ENCODE data around the gene DIAPH1. TPM values are rescaled to one million over a fixed set of nuclear protein-coding genes. Genes with fewer than 3 reads are reported as not detected.

DIAPH1 gene
- total RNA-seq: 100 to 1,000 TPM; 213 to 218 TPM

DNA sequence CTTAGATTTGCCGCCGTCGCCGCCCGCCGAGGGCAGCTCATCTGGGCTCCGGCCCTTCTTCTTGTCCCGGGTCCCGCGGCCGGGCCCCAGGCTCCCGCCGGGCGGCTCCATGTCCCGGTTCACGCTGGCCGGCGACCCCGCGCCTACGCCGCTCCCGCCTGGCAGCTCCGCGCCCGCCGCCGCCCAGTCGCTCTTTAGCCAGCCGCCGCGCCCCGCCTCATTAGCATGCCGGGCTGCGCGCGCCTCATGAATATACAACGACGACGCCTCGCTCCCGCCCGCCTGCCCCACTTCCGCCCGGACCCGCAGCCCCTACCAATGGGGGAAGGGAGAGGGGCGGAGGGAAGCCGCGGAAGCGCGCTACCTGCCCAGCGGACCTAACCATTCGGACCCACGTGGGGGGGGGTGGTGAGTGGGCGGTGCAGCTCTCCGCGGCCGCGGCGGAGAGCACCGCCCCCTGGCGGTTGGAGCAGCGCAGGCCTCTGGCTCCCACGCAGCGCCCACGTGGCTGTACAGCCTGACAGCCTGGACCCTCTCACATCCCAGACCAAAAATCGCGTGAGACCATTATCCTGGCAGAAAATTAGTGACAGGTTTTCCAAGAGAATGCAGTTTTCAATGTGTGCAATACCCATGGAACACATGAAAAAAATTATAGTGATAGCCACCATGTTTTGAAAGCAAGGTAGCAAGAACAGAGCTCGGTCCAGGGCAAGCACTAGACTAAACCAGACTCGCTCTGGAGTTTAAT, at the start of gene DIAPH1:
Gene DIAPH1, minus strand, starts transcription at position 197 of the 751 bp plus-strand sequence. Its CDS starts 86 bp downstream, at position 111.
- ChIA-PET CTCF (interaction anchor here (0.7 to 5.3 kb wide), 20 partner anchors 10 to 95 kb away, joined by 3 to 122 read pairs (median 5); partner anchors contain the start of genes FCHSD1, HDAC3 and RELL2), POLR2A (interaction anchor here (0.6 to 4.3 kb wide), 8 partner anchors 11 to 430 kb away, joined by 3 to 34 read pairs (median 4); partner anchors contain the start of genes HDAC3 and RELL2)

DNA sequence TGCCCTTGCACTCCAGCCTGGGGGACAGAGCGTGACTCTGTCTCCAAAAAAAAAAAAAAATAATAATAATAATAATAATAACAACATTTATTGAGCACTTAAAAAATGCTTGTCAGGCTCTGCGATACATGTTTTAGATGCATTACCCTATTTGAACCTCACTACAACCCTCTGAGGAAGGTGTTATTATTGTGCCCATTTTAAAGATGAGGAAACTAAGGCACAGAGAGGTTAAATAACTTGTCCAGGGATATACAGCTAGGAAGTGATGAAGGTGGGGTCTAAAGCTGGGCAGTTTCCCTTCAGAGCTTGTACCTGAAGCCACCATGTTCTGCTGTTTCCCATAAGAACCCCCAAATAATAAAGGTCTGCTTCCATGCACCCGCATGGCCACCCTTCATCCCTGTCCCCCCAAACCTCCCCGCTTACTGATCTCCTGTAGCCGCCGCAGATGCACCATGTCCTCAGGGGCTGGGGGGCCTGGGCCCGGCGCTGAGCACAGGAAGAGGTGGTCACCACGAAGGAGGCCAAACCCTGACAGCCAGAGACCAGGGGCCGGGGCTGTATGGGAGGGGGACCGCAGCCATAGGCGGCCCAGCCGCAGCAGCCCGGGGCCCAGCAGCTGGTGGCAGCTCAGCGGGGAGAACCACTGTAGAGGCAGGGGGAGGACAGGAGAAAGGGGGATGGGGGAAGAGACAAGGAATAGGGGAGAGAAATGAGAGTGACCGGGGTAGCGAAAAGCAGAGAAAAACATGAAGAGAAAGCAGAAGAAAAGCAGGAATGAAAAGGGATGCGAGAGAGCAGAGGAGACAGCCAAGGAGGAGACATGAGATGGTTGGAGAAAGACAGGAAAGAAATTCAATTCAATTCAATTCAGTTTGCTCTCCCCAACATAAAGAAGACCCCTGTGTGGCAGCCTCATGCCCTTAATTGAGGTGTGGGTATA, 47.5 kb upstream of the DIAPH1 start:
- ChIA-PET CTCF (interaction anchor here (0.6 to 2.1 kb wide), 8 partner anchors 11 to 1247 kb away, joined by 3 to 7 read pairs (median 4); no protein-coding TSS in a partner anchor), POLR2A (interaction anchor here (0.6 kb wide), 1 partner anchor 47 kb away, joined by 4 read pairs; no protein-coding TSS in a partner anchor)

DNA sequence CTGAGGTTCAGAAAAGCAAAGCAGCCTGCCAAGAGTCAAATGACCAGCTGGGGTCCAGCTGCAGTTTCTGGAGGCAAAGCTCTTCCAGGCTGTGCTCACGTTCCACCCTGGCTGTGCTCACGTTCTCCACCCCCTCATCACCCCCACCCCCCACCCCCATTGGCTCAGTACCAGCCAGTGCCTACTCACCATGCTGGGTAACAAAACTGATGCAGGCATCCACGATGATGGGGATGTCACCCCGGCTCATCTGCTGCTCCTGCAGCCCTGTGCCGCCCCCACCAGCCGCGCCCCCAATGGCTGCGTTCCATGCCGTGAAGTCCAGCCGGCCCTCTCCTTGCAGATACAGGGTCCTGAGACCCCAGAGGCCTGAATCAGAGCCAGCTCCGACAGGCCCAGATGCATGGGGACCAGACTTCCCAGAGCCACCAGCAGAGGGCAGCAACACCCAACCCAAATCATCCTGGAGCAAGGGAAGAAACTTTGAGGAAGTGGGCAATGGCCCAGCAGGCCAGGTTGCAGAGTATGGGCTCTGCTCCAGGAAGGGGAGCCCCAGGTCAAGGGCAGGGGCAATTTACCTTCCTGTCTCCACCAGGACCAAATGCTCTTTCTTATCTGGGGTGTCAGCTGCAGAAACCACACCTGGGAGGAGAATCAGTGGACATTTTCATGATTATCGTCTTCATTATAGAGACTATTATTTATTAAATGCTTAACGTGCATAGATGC, 46.1 kb upstream of the DIAPH1 start:
- ChIA-PET POLR2A (no interaction called here), CTCF (interaction anchor here (0.6 to 2.1 kb wide), 12 partner anchors 9 to 304 kb away, joined by 3 to 9 read pairs (median 5); partner anchors contain the start of genes FCHSD1, PCDH1 and RNF14)

DNA sequence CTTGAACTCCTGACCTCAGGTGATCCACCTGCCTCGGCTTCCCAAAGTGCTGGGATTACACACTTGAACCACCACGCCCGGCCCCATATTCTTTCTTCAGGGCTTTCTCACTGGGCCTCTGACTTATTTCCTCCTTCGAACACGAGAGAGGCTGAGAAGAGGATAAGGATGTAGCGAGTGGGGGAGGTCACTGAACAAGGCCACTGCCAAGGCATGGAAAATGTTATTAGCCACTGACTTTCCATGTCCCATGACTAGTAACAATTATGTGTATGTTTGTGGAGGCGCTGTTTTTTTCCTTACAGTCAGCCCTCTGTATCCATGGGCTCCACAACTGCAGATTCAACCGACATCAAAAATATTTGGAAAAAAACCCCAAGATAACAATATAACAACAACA, 44.7 kb upstream of the DIAPH1 start:
- ChIA-PET CTCF (interaction anchor here (1.3 kb wide), 1 partner anchor 215 kb away, joined by 5 read pairs; the partner anchor contains the start of gene PCDH1), POLR2A (no interaction called here)

DNA sequence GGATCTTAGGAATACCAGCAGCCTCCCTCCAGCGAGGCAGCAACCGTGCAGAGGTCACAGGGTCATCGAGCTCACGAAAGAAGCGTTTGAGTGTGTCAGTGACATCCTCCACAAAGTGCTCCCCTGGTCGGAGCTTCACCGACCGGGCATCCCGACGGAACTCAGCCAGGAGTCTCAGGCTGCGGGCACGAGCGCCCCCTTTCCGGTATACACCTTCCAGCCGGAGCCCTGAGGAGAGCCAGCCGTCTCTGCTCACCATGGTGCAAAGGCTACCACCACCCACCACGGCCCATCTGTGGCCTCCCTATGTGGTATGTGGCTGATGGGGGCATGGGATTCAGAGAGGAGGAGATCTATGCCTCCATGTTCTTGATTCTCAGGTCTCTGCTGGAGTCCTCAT, 43.2 kb upstream of the DIAPH1 start:
- POLR2A ChIA-PET: no interaction called here
- CTCF ChIA-PET: interaction anchor here (1.3 kb wide), 1 partner anchor 217 kb away, joined by 5 read pairs; the partner anchor contains the start of gene PCDH1

DNA sequence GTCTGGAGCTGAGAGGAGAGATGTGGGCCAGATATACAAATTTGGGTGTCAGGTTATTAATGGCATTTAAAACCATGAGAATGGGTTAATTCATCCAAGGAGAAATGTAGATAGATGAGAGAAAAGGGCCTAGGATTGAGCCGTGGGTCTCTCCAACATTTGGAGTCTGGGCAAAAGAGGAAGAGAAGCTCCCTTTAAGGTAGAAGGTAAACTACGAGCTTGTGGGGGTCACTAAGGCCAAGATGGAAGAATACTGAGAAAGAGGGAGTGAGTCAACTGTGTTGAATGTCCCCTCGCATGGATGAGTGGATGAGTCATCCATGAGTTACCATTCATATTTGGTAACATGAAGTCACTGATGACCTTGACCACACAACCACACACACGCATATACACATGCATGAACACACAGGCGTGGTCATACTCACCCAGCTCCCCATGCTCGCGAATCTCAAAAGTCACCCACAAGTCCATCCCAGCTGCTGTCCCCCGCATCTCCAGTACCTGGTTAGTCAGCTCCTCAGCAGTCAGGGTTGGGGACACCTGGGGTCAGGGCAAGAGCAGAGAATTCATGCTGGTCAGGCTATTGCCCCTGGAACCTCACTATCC, 39.2 kb upstream of the DIAPH1 start:
- ChIA-PET CTCF (interaction anchor here (0.9 to 1.0 kb wide), 2 partner anchors 34 to 221 kb away, joined by 3 read pairs; no protein-coding TSS in a partner anchor), POLR2A (no interaction called here)

DNA sequence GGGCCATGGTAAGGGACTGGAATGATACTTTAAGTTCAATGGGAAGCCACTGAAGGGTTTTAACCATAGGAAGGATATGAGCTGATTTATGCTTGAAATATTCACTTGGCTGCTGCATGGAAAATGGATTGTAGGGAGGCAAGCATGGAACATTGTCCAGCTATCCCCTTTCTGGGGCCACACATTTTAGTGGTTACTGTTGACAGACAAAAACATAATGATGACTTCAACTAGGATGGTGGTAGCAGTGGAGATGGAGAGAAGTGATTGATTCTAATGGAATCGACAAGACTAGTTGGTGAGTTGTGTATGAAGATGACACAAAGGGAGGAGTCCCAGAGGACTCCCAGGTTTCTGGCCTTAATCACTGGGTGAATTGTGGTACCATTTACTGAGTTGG, 38.6 kb upstream of the DIAPH1 start:
- POLR2A ChIA-PET: no interaction called here
- CTCF ChIA-PET: interaction anchor here (0.9 kb wide), 1 partner anchor 222 kb away, joined by 3 read pairs; no protein-coding TSS in a partner anchor

DNA sequence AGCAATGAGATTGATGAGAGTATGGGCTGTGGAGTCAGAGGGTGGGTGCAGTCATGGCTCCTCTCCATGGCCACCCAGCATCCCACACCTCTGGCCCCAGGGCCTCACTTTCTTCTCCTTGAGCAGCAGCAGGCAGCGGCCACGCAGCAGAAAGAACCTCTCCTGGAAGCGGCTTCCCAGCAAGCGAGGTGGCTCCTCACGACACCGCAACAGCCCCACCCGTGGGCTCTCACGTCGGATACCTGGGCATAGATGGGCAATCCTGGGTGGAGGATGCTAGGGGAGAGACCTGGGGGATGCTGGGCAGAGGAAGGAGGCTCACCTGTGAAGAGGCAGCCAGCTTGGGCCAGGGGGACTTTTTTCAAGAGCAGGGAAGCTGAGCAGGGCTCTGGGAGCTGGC, 37.6 kb upstream of the DIAPH1 start:
- POLR2A ChIA-PET: no interaction called here
- CTCF ChIA-PET: interaction anchor here (0.7 kb wide), 1 partner anchor 8 kb away, joined by 3 read pairs; no protein-coding TSS in a partner anchor

DNA sequence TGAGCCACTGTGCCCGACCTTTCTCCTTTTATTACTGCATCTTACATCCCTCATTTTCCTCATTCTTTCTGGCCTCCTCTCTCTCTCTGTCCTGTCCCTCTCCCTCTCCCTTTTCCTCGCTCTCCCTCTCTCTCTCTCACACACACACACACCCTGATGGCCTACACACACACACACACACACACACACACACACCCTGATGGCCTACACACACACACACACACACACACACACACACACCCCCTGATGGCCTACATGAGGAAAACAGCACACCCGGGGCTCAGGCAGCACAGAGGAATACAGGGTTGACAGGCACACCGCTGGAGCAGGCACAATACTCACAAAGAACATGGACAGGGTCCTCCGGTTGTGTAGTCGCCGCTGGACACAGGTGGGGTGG, 36.2 kb upstream of the DIAPH1 start:
- POLR2A ChIA-PET: interaction anchor here (0.7 kb wide), 1 partner anchor 15 kb away, joined by 5 read pairs; no protein-coding TSS in a partner anchor
- CTCF ChIA-PET: no interaction called here

DNA sequence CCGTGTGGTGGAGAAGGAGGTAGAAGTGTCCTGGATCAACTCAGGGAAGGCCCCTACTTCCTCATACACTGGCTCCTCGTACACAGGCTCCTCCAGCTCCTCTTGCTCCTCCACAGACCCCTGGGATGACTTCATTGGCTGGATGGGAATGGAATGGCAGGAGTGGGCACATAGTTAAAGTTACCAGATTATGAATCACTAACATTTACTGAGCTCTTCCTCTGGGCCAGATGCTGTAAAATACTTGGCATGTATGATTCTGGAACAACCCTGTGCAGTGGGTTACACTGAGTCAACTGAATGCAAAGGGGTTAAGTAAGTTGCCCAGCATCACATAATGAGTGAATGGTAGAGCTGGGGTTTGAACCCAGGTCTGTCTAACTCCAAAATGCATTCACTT, 35.5 kb upstream of the DIAPH1 start:
- CTCF ChIA-PET: interaction anchor here (0.7 to 1.8 kb wide), 2 partner anchors 11 to 12 kb away, joined by 3 to 9 read pairs; no protein-coding TSS in a partner anchor
- POLR2A ChIA-PET: interaction anchor here (0.7 kb wide), 1 partner anchor 16 kb away, joined by 5 read pairs; no protein-coding TSS in a partner anchor

DNA sequence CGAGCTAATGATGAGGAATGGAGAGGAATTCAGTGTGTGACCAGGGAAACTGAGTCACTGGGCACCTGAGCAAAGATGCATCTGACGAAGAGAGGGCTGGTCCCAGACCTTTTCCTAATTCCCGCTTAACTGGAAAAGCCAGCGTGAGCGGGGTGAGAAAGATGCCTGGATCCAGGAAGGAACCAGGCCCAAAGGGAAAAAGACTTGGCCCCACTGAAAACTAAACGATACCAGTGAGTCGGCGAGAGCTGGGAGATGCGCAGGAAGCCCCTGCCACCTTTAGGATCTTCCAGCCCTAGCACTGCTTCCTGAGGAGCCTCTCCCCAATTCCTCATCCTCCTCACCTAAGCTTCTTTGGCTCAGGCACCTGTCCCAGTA, 32.9 kb upstream of the DIAPH1 start:
- ChIA-PET POLR2A (interaction anchor here (1.4 to 1.7 kb wide), 4 partner anchors 14 to 272 kb away, joined by 3 to 17 read pairs (median 8); partner anchors contain the start of genes DELE1, HDAC3 and RELL2), CTCF (interaction anchor here (1.4 to 2.6 kb wide), 6 partner anchors 9 to 60 kb away, joined by 5 to 15 read pairs (median 8); partner anchors contain the start of genes DIAPH1, HDAC3 and RELL2)

DNA sequence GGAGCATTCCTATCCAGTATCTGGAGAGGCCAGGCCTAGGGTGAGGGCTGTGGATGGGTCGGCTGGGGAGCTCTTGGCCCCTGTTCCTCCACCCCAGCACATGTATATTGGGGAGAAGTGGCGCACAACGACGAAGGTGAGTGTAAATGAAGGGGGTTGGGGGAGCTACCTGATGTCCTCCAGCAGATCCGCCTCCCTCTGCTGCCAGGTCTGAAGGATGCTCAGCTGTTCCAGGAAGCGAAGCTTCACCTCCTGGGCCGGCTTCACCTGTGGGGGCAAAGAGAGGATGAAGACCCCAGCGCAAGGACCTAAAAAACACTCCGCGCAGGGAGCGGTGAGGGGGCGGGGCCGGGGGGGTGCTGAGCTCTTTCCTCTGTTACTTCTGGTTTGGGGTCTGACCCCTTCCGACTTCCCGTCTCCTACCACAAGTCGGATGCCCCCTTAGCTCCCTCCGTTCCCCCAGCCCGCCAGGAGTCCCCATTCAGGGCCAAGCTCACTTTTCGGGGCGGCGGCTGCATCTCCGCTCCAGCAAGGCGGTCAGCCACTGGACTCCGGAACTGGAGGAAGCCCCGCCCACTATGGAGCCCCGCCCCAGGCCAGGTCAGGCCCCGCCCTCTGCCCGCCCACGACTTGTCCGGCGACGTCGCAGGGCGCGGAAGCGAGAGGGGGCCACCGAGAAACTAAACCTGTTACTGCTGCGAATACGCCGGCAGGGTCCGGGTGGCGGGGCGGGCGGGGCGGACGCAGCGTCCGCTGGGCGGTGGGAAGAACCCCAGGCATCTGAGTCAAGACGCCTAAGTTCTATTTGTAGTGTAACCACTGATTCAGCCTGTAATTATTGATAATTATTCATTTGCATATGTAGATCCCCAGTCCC, 32.3 kb upstream of the DIAPH1 start, which contains the start of gene FCHSD1:
Gene FCHSD1, minus strand, starts transcription at position 568 of the 877 bp plus-strand sequence. Its CDS starts 50 bp downstream, at position 518.
- ChIA-PET CTCF (interaction anchor here (0.9 to 2.6 kb wide), 7 partner anchors 9 to 361 kb away, joined by 4 to 15 read pairs (median 7); partner anchors contain the start of genes DIAPH1, HDAC3 and RELL2), POLR2A (interaction anchor here (0.6 to 1.7 kb wide), 7 partner anchors 8 to 311 kb away, joined by 3 to 17 read pairs (median 3); partner anchors contain the start of genes DELE1, HDAC3 and RELL2)

DNA sequence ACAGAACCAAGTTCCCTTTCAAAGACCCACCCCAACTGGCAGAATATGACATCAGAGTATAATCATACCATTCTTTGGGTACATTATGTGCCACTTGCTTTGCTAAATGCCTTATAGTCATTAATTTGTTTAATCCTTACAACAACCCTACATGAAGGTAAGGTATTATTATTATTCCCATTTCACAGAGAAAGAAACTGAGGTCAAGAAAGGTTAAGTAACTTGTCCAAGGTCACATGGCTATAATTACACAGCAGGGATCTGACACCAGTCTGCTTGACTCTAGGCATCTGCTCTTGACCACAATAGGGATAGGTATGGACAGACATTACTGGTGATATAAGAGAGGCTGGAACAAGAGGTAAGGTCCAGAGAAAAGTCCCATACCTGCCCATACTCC, 31.2 kb upstream of the DIAPH1 start:
- POLR2A ChIA-PET: interaction anchor here (1.7 kb wide), 1 partner anchor 33 kb away, joined by 7 read pairs; no protein-coding TSS in a partner anchor
- CTCF ChIA-PET: interaction anchor here (2.5 kb wide), 2 partner anchors 12 to 13 kb away, joined by 9 to 15 read pairs; partner anchors contain the start of genes HDAC3 and RELL2

DNA sequence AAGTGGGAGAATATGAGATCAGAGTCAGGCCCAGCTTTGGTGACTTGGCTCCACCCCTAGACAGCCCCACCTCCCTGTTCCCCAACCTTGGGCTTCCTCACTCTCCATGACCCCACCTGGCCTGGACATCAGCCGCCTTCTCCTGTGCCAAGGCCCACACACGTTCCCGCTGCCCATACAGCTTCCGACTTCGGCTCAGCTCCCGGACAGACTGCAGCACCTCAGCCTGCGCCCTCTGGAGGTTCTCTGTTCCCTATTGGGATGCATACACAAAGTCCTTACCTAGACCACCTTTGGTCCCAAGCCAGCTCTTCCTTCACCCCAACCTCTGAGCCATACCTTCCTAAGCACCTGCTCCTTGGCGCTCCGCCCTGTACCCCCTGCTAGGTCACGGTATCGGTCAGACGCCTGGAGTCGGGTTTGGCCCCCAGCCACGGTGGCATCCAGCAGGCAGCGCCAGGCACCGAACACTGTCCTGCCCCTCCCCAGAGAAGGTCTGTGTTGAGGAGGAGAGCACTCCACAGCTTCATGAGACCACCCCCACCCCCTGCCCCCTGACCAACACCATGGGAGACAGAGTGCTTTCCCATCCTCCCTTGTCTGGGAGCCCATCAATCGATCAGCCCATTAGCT, 30.4 kb upstream of the DIAPH1 start:
- ChIA-PET POLR2A (no interaction called here), CTCF (interaction anchor here (1.1 to 2.5 kb wide), 3 partner anchors 12 to 229 kb away, joined by 4 to 9 read pairs (median 5); partner anchors contain the start of genes HDAC3, PCDH1 and RELL2)

DNA sequence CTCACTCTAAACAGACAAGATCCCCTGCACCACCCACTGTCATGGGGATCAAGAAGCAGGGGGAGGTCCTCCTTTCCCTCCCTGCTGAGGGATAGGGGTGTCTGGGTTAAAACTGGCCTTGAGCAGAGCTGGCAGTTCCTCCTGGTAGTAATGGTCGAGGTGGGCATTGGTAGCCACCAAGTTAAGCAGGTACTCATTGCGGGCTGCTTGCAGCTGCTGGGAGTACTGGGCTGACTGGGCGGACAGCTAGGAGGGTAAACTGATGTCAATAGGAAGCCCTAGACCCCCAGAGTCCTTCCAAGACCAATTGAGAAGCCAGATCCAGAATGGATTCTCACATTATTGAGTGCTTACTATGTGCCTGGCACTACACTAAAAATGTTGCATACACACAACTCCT, 29.1 kb upstream of the DIAPH1 start:
- ChIA-PET CTCF (interaction anchor here (1.5 to 2.5 kb wide), 3 partner anchors 11 to 231 kb away, joined by 4 to 9 read pairs (median 5); partner anchors contain the start of genes DIAPH1, HDAC3, PCDH1 and RELL2), POLR2A (interaction anchor here (1.1 kb wide), 1 partner anchor 13 kb away, joined by 3 read pairs; no protein-coding TSS in a partner anchor)

DNA sequence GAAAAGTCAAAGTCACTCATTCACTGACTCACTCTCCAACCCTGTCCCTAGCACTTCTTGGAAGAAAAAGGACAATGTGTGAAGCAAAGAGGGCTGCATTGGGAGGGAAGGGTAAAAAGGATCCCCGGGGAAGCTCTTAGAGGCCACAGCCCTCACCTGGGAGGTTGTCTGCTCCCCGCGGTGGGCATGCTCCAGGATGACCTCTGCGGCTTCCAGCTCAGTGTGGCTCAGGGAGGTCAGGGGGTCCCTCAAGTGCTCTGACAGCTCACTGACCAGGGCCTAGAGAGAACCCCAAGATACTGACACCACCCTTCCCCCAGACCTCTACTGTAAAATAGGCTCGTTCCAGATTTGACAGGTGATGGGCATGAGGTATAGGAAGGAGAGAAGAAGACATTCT, 28.4 kb upstream of the DIAPH1 start:
- POLR2A ChIA-PET: interaction anchor here (1.1 to 1.5 kb wide), 2 partner anchors 10 to 13 kb away, joined by 3 to 4 read pairs; partner anchors contain the start of genes HDAC3 and RELL2
- CTCF ChIA-PET: interaction anchor here (1.0 to 2.5 kb wide), 3 partner anchors 10 to 45 kb away, joined by 3 to 9 read pairs (median 4); partner anchors contain the start of genes DIAPH1, HDAC3 and RELL2

Data from activated CD8-positive, alpha-beta memory T cell treated with anti-CD3 and anti-CD28 coated beads for 36 hours (primary cell).